B cell (primary cell): Measurements from ENCODE around the gene NR5A2. TPM values are rescaled to one million over a fixed set of nuclear protein-coding genes. Genes with fewer than 3 reads are reported as not detected.

Experiments
- ATAC-seq: fragments of 200-7000 bp; cut with Tn5 transposase; one replicate; pipeline ENCODE4 v1.10.0; 2021; ENCODE audit warnings: low read depth, mild to moderate bottlenecking, moderate number of reproducible peaks, moderate library complexity
- CTCF ChIA-PET: fragments of 350-600 bp; sonication (Branson Sonifier 250); formaldehyde crosslinking; loops from one replicate; lab custom pipeline; 2021; ENCODE audit warnings: antibody characterized with exemption, inconsistent platforms; lab: Charles Lee
- POLR2A ChIA-PET: fragments of 350-600 bp; sonication (Branson Sonifier 250); formaldehyde crosslinking; loops from one replicate; lab custom pipeline; 2021; ENCODE audit warnings: antibody characterized with exemption; lab: Charles Lee
- DNase-seq: peaks from one replicate; pipeline ENCODE4 v3.0.0; 2013
- H2AFZ ChIP-seq: 2 replicates; pipeline ENCODE4 v1.6.1; 2012; ENCODE audit warnings: mild to moderate bottlenecking, low read depth, low read length; ENCODE audit not compliant: insufficient read depth, poor library complexity, severe bottlenecking
- H3K27ac ChIP-seq, 2 donors: 1 replicate in 1 of 2; 2 replicates in 1 of 2; pipeline ENCODE4 v1.5.1; 2012 to 2013; ENCODE audit warnings: low read length in 2 of 2, mild to moderate bottlenecking in 2 of 2, moderate library complexity in 1 of 2
- H3K27me3 ChIP-seq, 4 experiments: fragments of 200-600 bp in 1 of 4; sonication (generic) in 1 of 4; replicated peaks in 1 of 4; 1 replicate in 2 of 4; 2 replicates in 2 of 4; pipeline versions ENCODE4 v1.6.1 to v1.7.0; 2013 to 2016; ENCODE audit warnings: low read length in 3 of 4, mild to moderate bottlenecking in 2 of 4, mixed read lengths in 1 of 4, moderate library complexity in 1 of 4; ENCODE audit not compliant: insufficient read depth in 4 of 4, control insufficient read depth in 3 of 4; ENCODE audit errors: control extremely low read depth in 1 of 4
- H3K36me3 ChIP-seq, 2 experiments: replicated peaks in 1 of 2; 1 replicate in 1 of 2; 2 replicates in 1 of 2; pipeline versions ENCODE4 v1.6.1 to v1.7.1; 2013; ENCODE audit warnings: low read length in 1 of 2; ENCODE audit not compliant: insufficient read depth in 2 of 2, control insufficient read depth in 1 of 2; ENCODE audit errors: control extremely low read depth in 1 of 2, extremely low read depth in 1 of 2
- H3K4me1 ChIP-seq, 2 donors: fragments of 200-600 bp in 1 of 2; sonication (generic) in 1 of 2; 1 replicate in 1 of 2; 2 replicates in 1 of 2; pipeline versions ENCODE4 v1.5.1 to v1.6.1; 2013 to 2017; ENCODE audit warnings: low read length in 2 of 2; ENCODE audit not compliant: control insufficient read depth in 2 of 2, insufficient read depth in 2 of 2
- H3K4me2 ChIP-seq: replicated peaks from 2 replicates; pipeline ENCODE3; 2012; ENCODE audit warnings: mild to moderate bottlenecking, low read depth, low read length; ENCODE audit not compliant: poor library complexity, severe bottlenecking
- H3K4me3 ChIP-seq, 5 experiments: fragments of 200-600 bp in 1 of 5; sonication (generic) in 1 of 5; 1 replicate in 3 of 5; 2 replicates in 2 of 5; pipeline versions ENCODE4 v1.5.1 to v1.7.0; 2011 to 2016; ENCODE audit warnings: low read length in 4 of 5, mild to moderate bottlenecking in 4 of 5, low read depth in 2 of 5, control low read depth in 1 of 5, moderate library complexity in 1 of 5; ENCODE audit not compliant: insufficient read depth in 1 of 5; ENCODE audit errors: control extremely low read depth in 1 of 5, extremely low read depth in 1 of 5
- H3K79me2 ChIP-seq: fragments of 200-600 bp; sonication (generic); one replicate; pipeline ENCODE4 v1.6.0; 2016; ENCODE audit warnings: low read length; ENCODE audit not compliant: control insufficient read depth, insufficient read depth
- H3K9ac ChIP-seq: fragments of 200-600 bp; sonication (generic); 2 replicates; pipeline ENCODE4 v1.6.1; 2017; ENCODE audit warnings: mild to moderate bottlenecking, low read length, moderate library complexity
- H3K9me3 ChIP-seq, 3 donors: one replicate each; pipeline versions ENCODE4 v1.6.1 to v1.7.1; 2013; ENCODE audit warnings: low read length in 2 of 3; ENCODE audit not compliant: control insufficient read depth in 2 of 3, insufficient read depth in 1 of 3; ENCODE audit errors: control extremely low read depth in 1 of 3
- H4K20me1 ChIP-seq: 2 replicates; pipeline ENCODE4 v1.6.0; 2012; ENCODE audit warnings: mild to moderate bottlenecking, low read length; ENCODE audit not compliant: insufficient read depth, control insufficient read depth, poor library complexity, severe bottlenecking
- H3K27ac Mint-ChIP-seq: one replicate; pipeline ENCODE4 v1.8.0; 2021; ENCODE audit warnings: mixed read lengths
- H3K27me3 Mint-ChIP-seq: one replicate; pipeline ENCODE4 v1.8.0; 2021; ENCODE audit warnings: mixed read lengths
- H3K4me1 Mint-ChIP-seq: one replicate; pipeline ENCODE4 v1.8.0; 2021; ENCODE audit warnings: mixed read lengths
- H3K4me3 Mint-ChIP-seq: one replicate; pipeline ENCODE4 v1.8.0; 2021; ENCODE audit warnings: mixed read lengths
- H3K9me3 Mint-ChIP-seq: one replicate; pipeline ENCODE4 v1.8.0; 2022; ENCODE audit warnings: mixed read lengths; ENCODE audit not compliant: insufficient read depth
- CTCF ChIP-seq: fragments of 200-600 bp; IDR thresholded peaks from one replicate; pipeline ENCODE4 v1.8.0; 2022; ENCODE audit warnings: antibody characterized with exemption, mild to moderate bottlenecking
- EZH2 ChIP-seq: IDR thresholded peaks from 2 replicates; pipeline ENCODE4 v1.6.1; 2012; ENCODE audit warnings: borderline replicate concordance, low read depth, mild to moderate bottlenecking, moderate library complexity, low read length; ENCODE audit not compliant: insufficient read depth, poor library complexity, severe bottlenecking
- WGBS: methylation state at CpG from one replicate; pipeline ENCODE4 v1.1.5; 2013; ENCODE audit warnings: missing lambda C conversion rate; ENCODE audit not compliant: insufficient coverage; 5-methylcytosine and 5-hydroxymethylcytosine counted together
- intact Hi-C: fragments of 100-400 bp; cut with micrococcal nuclease; formaldehyde crosslinking; loops from one replicate; pipeline ENCODE4 v1.10.0; 2022
- polyA plus RNA-seq: library from polyadenylated mRNA; depleted of rRNA; stranded (reverse); fragments of >200 nt; gene quantifications from 2 replicates; pipeline ENCODE4 v1.2.3, GENCODE V29; 2012
- total RNA-seq, 2 donors: library from RNA; stranded (reverse); fragments of 120-200 nt in 1 of 2; gene quantifications; 1 replicate in 1 of 2; 2 replicates in 1 of 2; pipeline versions ENCODE4 v1.2.3 to v1.2.4, GENCODE V29; 2013 to 2022

The NR5A2 gene
- total and polyA plus RNA-seq, 2 donors (not counting 1 experiment from before 2014, with no cell fraction given), result 0.07 TPM; not detected in 1

GRCh38 chr1:200039849-200040474 lies 12.5 kb downstream of the NR5A2 start:
- H3K9me3 ChIP-seq, result peaks cover 0 to 52% (median 0%) of the 10 kb centered on the region in 3 donors
- H3K9ac ChIP-seq, result peak overlapping the region; percentile 65
- H4K20me1 ChIP-seq, result no peaks in the 10 kb centered on the region
- ATAC-seq (no peak), DNase-seq (peak; percentile 43)
- H3K27me3 Mint-ChIP-seq, result peaks cover 72% of the 10 kb centered on the region
- TF ChIP-seq EZH2, result no peak
- no peak for TF ChIP-seq CTCF
- under 1% methylated on average over 18 of the region's 26 CpGs for WGBS
- intact Hi-C loops, result loop anchor here (10.0 kb wide), 1 partner anchor 265 kb away; no protein-coding TSS in a partner anchor
- H3K27ac ChIP-seq, result no peak overlapping the region
- H3K4me3 Mint-ChIP-seq, result peak overlapping the region; percentile 76
- peaks cover 48% of the 10 kb centered on the region for H3K4me1 Mint-ChIP-seq
- no peaks in the 10 kb centered on the region for H3K36me3 ChIP-seq
- H3K27me3 ChIP-seq, result peaks cover 0 to 91% (median 75%) of the 10 kb centered on the region in 4 experiments
- no peaks in the 10 kb centered on the region for H3K79me2 ChIP-seq
- H3K27ac Mint-ChIP-seq, result no peak overlapping the region
- CTCF ChIA-PET, result interaction anchor here (1.2 kb wide), 1 partner anchor 355 kb away, joined by 3 read pairs; no protein-coding TSS in a partner anchor
- POLR2A ChIA-PET, result no interaction called here
- peak overlapping the region; percentile 75 for H2AFZ ChIP-seq
- H3K4me2 ChIP-seq, result peak overlapping the region; percentile 96
- peak overlapping the region in 3 of 5 experiments; percentile 50 to 67 (median 56) for H3K4me3 ChIP-seq
- peaks cover 65 to 70% of the 10 kb centered on the region in 2 donors for H3K4me1 ChIP-seq
- no peaks in the 10 kb centered on the region for H3K9me3 Mint-ChIP-seq

DNA sequence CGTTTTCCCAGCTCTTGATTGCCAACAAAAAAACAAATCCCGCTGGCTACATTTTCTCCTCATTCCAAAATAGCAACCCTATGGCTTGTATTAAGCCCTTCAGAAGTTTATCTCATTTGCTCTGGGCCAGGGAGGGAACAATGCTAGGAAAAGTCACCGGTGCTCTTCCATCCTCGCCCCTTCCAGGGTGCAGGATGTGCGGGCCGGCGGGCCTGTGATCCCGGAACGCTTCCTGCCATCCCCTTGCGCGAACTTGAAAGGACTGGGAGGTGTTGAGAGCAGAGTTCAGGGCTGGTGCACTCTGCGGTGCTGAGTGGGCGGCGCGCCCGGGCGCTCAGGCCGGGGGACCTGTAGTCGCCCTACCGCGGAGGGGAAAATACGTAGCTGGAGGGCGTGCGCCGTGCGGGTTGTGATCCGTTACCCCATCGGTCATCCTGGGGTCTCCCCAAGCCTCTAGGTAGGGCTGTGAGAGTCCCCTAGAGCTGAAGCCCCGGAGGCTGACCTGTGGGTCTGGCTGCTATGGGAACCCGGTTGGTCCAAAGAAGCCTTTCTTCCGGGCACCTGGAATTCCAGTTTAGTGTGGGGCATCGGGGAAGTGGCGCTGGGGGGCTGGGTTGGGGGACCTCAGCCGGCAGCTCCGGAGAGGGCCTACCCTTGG lies 13.1 kb downstream of the NR5A2 start:
- peak overlapping the region; percentile 96 for H3K4me2 ChIP-seq
- Mint-ChIP-seq H3K9me3 (no peaks in the 10 kb centered on the region), H3K27me3 (peaks cover 76% of the 10 kb centered on the region), H3K4me3 (peak overlapping the region; percentile 76), H3K27ac (peak overlapping the region; percentile 15), H3K4me1 (peaks cover 46% of the 10 kb centered on the region)
- H4K20me1 ChIP-seq, result no peaks in the 10 kb centered on the region
- ATAC-seq, result no peak
- CTCF ChIA-PET, result no interaction called here
- no peak overlapping the region for H3K9ac ChIP-seq
- H2AFZ ChIP-seq, result no peak overlapping the region
- intact Hi-C loops, result loop anchor here (10.0 kb wide), 1 partner anchor 264 kb away; no protein-coding TSS in a partner anchor
- H3K9me3 ChIP-seq, result peaks cover 0 to 45% (median 0%) of the 10 kb centered on the region in 3 donors
- no peaks in the 10 kb centered on the region for H3K36me3 ChIP-seq
- POLR2A ChIA-PET, result no interaction called here
- peak; percentile 49 for DNase-seq
- H3K4me3 ChIP-seq, result no peak overlapping the region
- no peak overlapping the region for H3K27ac ChIP-seq
- H3K79me2 ChIP-seq, result no peaks in the 10 kb centered on the region
- H3K4me1 ChIP-seq, result peaks cover 58 to 63% of the 10 kb centered on the region in 2 donors
- peaks cover 3 to 91% (median 73%) of the 10 kb centered on the region in 4 experiments for H3K27me3 ChIP-seq
- WGBS, result 6% methylated on average over 34 of the region's 35 CpGs
- peak; percentile 10 for TF ChIP-seq EZH2
- no peak for TF ChIP-seq CTCF
